Right atrium auricular region (tissue), 2 donors: ENCODE data around the gene MGLL. TPM values are rescaled to one million over a fixed set of nuclear protein-coding genes. Genes with fewer than 3 reads are reported as not detected.

ENCODE experiments used
- DNase-seq: peaks from one replicate; pipeline ENCODE4 v3.0.0-alpha.2; 2019; ENCODE audit warnings: low spot score
- H3K27ac ChIP-seq, 2 donors: fragments of 200-600 bp; sonication (generic); 1 replicate in 1 of 2; 2 replicates in 1 of 2; pipeline ENCODE4 v1.5.1; 2016 to 2019
- H3K27me3 ChIP-seq, 2 donors: fragments of 200-600 bp; sonication (generic); one replicate each; pipeline versions ENCODE4 v1.5.1 to v1.6.0; 2017 to 2019
- H3K36me3 ChIP-seq: fragments of 200-600 bp; sonication (generic); one replicate; pipeline ENCODE4 v1.5.1; 2016
- H3K4me1 ChIP-seq, 2 donors: fragments of 200-600 bp; sonication (generic); one replicate each; pipeline versions ENCODE4 v1.5.1 to v1.6.0; 2017 to 2019
- H3K4me3 ChIP-seq, 2 donors: fragments of 200-600 bp; sonication (generic); 1 replicate in 1 of 2; 2 replicates in 1 of 2; pipeline ENCODE4 v1.5.1; 2017 to 2019; ENCODE audit warnings: mild to moderate bottlenecking in 1 of 2, moderate library complexity in 1 of 2
- H3K9me3 ChIP-seq, 2 donors: fragments of 200-600 bp; sonication (generic); one replicate each; pipeline ENCODE4 v1.5.1; 2019
- total RNA-seq, 2 donors: library from RNA; depleted of rRNA; stranded (reverse); fragments of >200 nt; gene quantifications; one replicate each; pipeline ENCODE4 v1.1.0, GENCODE V29; 2016
- TF ChIP-seq, protein P1 (sequence below), 2 donors: fragments of 200-600 bp; sonication (generic); IDR thresholded peaks; one replicate each; pipeline ENCODE4 v1.5.1; 2019; ENCODE audit warnings: antibody characterized with exemption in 2 of 2

Gene MGLL
- total RNA-seq, 2 donors from 2014 or later = 36.3 to 46.4 TPM

DNA sequence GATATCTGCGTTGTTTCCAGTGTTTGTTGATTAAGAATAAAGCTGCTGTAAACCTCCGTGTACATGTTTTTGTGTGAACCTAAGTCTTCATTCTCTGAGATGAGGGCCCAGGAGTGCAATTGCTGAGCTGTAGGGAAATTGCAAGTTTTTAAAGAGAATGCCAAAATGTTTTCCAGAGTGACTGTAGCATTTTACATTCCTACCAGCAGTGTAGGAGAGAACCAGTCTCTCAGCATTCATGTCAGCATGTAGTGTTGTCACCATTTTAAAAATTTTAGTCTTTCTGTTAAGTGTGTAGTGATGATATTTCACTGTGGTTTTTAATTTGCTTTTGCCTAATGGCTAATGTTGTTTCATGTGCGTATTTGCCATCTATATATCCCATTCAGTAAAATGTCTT is 3.4 kb upstream of the MGLL start:
- H3K9me3 ChIP-seq = peaks cover 0 to 34% of the 10 kb centered on the region in 2 donors

DNA sequence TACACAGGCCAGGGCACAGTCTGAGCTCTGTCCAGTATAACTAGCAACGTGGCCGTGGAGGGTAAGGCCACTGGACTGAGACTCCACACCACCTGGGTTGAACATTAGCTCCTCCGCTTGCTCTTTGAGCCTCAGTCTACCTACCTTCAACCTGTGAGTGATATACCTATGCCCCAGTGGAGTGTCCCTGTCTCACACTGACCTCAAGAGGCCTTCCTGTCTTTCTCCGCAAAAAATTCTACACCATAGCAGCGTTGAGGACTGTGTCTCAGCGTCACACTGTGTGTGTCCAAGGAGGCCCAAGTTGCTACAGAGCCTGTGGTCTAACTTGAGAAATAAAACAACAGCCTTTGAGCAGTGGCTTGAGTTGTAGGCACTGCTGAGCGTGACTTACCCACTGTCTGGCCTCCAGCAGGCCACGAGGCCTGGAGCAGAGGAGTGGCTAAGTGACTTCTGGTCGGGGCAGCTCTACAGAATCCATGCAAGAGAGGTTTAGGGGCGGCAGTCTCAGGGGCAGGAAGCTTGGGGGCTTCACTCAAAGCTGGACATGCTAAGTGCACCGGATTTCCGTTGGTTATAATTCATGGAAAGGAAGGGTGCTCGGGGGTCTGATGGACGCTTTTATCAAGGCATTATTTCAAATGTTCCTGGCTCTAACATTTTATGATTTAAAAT is 2.0 kb upstream of the MGLL start:
- no peaks in the 10 kb centered on the region for H3K36me3 ChIP-seq
- TF ChIP-seq, protein P1, sequence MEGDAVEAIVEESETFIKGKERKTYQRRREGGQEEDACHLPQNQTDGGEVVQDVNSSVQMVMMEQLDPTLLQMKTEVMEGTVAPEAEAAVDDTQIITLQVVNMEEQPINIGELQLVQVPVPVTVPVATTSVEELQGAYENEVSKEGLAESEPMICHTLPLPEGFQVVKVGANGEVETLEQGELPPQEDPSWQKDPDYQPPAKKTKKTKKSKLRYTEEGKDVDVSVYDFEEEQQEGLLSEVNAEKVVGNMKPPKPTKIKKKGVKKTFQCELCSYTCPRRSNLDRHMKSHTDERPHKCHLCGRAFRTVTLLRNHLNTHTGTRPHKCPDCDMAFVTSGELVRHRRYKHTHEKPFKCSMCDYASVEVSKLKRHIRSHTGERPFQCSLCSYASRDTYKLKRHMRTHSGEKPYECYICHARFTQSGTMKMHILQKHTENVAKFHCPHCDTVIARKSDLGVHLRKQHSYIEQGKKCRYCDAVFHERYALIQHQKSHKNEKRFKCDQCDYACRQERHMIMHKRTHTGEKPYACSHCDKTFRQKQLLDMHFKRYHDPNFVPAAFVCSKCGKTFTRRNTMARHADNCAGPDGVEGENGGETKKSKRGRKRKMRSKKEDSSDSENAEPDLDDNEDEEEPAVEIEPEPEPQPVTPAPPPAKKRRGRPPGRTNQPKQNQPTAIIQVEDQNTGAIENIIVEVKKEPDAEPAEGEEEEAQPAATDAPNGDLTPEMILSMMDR (IDR thresholded peaks at IDR 0.05) = no peak
- DNase-seq = no peak
- H3K9me3 ChIP-seq = peaks cover 0 to 20% of the 10 kb centered on the region in 2 donors
- H3K4me1 ChIP-seq = peaks cover 0 to 30% of the 10 kb centered on the region in 2 donors
- no peak overlapping the region for H3K27ac ChIP-seq
- H3K27me3 ChIP-seq = no peaks in the 10 kb centered on the region
- no peak overlapping the region for H3K4me3 ChIP-seq

More for the DNA sequence above, 3.4 kb upstream of the MGLL start:
- no peak for DNase-seq
- no peak overlapping the region for H3K27ac ChIP-seq
- no peak overlapping the region for H3K4me3 ChIP-seq
- peaks cover 0 to 17% of the 10 kb centered on the region in 2 donors for H3K4me1 ChIP-seq
- no peaks in the 10 kb centered on the region for H3K36me3 ChIP-seq
- H3K27me3 ChIP-seq = no peaks in the 10 kb centered on the region
- TF ChIP-seq, protein P1 (IDR thresholded peaks at IDR 0.05) = no peak

DNA sequence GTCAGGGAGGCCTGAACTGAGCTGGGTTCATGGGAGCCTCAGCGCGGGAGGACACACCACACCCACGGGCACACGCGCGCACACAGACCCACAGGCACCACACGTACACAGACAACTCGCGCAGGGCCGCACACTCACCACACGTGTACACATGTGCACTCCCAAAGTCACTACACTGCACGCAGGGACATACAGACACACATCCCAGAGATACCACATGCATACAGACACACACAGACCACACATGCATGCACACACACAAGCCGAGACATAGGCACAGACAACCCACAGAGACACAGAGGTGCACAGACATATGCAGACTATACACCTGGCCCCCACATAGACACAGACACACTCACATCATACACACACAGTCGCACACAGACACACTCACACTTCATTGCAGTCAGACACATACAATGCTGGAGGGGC is 1.1 kb upstream of the MGLL start:
- DNase-seq = peak; percentile 77
- Histone ChIP-seq H3K4me3 (peak overlapping the region; percentile 85 to 92), H3K36me3 (no peaks in the 10 kb centered on the region), H3K27ac (peak overlapping the region; percentile 0 to 89), H3K9me3 (peaks cover 0 to 12% of the 10 kb centered on the region in 2 donors), H3K4me1 (peaks cover 0 to 33% of the 10 kb centered on the region in 2 donors), H3K27me3 (no peaks in the 10 kb centered on the region)
- TF ChIP-seq, protein P1 (IDR thresholded peaks at IDR 0.05) = peak in 1 of 2 donors; percentile 70

DNA sequence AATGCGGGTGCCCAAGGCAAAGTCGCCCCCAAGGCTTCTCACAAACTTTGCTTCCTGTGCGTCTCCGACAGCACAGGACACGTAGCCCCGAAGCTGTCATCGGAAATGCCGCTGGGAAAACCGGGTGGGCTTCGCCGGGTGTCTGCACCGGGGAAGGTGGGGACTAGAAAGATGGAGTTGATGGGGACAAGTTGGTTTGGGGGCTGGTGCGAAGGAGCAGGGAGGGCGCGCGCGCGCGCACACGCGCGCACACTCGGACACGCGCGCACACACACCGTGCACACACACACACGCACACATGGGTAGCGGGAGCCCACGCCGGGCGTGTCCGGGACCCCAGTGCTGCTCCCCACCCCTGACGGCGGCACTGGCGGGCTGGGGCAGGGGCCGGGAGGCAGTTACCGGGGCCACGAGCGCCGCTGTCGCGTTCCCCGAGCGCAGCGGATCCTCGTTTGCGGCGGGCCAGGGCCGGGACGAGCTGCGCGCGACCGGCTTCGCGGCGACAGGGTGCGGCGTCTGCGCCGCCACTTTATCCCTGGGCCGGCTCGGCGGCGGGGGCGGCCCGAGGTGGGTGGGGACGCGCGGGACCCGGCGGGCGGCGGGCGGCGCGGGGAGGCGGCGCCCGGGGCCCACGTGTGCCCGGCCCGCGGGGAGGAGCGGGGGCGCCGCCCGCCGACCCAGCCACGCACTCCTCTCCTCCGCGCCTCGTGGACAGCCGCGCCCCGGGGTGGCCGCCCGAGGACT is 539 bp upstream of the MGLL start:
- no peak for DNase-seq
- H3K27ac ChIP-seq = peak overlapping the region; percentile 85 to 89
- no peaks in the 10 kb centered on the region for H3K27me3 ChIP-seq
- H3K36me3 ChIP-seq = no peaks in the 10 kb centered on the region
- peaks cover 0 to 6% of the 10 kb centered on the region in 2 donors for H3K9me3 ChIP-seq
- TF ChIP-seq, protein P1 (IDR thresholded peaks at IDR 0.05) = peak in 1 of 2 donors; percentile 35
- H3K4me1 ChIP-seq = peaks cover 0 to 36% of the 10 kb centered on the region in 2 donors
- H3K4me3 ChIP-seq = peak overlapping the region; percentile 85 to 92

DNA sequence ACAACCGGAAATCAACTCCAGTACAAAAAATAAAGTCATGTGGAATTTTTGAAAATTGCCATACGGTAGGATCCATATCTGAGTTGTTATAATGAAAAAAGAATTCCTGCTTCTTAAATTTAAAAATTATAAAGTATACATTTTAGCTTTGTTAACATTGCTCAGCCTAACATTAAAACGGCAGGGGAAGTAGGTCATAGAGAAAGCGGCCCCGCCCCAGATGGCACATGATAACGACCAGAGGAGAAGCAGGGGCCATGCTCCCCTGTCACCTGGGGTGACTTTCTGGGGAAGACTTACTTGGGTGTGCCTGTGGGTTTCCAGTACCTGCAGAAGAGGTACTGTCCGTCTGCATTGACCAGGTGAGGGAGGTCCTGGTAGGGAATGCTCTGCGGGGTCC is 921 bp downstream of the MGLL start:
- Histone ChIP-seq H3K27me3 (no peaks in the 10 kb centered on the region), H3K4me3 (peak overlapping the region; percentile 85 to 92), H3K36me3 (peaks cover 3% of the 10 kb centered on the region), H3K27ac (peak overlapping the region; percentile 85 to 89), H3K4me1 (peaks cover 0 to 50% of the 10 kb centered on the region in 2 donors), H3K9me3 (no peaks in the 10 kb centered on the region)
- TF ChIP-seq, protein P1 (IDR thresholded peaks at IDR 0.05) = no peak
- DNase-seq = no peak
